ENCODE measurements around the gene LMOD2.

LMOD2 gene

DNA sequence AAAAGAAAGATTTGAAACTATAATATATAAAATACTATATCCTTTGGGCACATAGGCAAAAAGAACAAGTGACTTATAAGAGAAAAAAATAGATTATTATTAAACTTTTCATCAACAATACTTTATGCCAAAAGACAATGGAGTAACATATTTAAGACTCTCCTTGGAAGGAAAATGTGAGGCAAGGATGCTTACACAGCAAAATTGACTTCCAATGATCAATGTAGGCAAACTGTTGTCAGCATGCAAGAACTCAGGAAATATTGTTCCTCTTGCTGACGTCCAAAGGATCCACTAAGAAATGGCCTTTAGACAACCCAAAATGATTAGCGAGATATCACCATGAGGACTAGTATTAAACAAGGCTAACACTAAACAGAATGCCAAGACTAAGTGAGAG lies 22.9 kb upstream of the LMOD2 start:
- TF ChIP-seq, protein P1, sequence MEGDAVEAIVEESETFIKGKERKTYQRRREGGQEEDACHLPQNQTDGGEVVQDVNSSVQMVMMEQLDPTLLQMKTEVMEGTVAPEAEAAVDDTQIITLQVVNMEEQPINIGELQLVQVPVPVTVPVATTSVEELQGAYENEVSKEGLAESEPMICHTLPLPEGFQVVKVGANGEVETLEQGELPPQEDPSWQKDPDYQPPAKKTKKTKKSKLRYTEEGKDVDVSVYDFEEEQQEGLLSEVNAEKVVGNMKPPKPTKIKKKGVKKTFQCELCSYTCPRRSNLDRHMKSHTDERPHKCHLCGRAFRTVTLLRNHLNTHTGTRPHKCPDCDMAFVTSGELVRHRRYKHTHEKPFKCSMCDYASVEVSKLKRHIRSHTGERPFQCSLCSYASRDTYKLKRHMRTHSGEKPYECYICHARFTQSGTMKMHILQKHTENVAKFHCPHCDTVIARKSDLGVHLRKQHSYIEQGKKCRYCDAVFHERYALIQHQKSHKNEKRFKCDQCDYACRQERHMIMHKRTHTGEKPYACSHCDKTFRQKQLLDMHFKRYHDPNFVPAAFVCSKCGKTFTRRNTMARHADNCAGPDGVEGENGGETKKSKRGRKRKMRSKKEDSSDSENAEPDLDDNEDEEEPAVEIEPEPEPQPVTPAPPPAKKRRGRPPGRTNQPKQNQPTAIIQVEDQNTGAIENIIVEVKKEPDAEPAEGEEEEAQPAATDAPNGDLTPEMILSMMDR (IDR thresholded peaks at IDR 0.05) = no peak

DNA sequence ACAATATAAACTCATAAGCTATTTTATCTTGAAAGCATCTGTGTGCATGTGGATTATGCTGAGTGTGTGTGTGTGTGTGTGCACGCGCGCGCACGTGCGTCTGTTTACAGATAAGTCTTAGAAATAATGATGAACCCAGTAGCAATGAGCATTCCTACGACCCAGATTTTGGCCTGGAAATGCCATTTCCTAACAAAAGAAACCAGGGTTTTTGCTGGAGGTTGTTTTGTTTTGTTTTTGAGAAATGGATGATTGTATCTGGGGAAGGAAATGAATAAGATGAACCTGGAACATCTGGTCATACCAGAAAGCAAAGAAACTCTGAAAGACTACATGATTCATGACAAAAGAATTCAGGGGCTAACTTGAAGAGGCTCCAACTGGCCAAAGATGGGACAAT lies 22.1 kb upstream of the LMOD2 start:
- TF ChIP-seq, protein P1 (IDR thresholded peaks at IDR 0.05) = no peak

DNA sequence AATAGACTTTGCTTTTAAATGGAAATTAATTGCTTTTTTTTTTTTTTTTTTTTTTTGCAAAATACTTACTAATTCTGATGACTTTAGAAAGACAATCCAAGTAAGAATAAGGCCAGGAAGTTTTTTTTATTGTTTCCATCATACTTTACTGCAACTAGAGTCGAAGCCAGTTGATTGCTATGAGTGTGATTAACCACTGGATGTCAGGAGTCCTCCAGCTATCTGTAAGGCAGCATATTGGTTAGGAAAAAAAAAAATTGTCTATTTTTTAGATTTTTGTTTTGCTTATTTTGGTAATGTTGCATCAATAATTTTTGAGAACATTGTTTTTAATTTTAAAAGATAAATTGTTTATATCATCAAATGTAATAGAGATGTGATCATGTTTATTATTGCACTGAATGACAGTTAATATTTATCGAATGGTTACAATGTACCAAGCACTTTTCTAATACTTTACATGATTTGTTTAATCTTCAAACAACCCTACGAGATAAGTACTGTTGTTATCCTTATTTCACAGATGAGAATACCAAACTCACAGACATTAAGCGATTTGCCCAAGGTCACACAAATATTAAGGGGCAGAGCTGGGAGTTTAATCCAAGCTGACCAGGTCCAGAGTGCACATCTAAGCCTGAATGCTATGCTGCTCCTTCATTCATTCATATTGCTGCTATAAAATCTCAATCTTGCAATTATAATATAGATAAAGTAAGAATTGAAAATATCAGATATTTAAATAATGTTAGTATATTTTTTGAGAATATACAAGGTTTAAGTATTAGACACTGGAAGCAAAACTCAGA lies 19.9 kb upstream of the LMOD2 start:
- TF ChIP-seq, protein P1 (IDR thresholded peaks at IDR 0.05) = peak; percentile 78

DNA sequence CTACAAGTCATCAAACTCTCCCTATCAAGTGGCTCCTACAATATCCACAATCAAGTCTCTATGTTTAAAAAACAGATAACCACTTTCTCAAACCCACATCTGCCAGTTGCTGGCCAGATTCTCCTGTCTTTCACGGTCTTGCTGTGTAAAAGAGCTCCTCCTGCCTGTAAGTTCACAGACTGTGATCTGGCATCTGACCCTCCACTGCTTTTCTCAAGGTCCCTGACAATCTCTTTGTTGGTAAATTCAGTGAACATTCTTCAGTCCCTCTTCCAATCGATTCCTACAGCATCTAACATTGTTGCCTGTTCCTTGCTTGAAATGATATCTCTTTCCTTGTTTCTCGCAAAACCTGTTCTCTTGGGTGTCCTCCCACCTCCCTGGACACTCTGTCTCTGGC lies 18.5 kb upstream of the LMOD2 start:
- TF ChIP-seq, protein P1 (IDR thresholded peaks at IDR 0.05) = no peak; the same call in 1 of the 2 replicates

DNA sequence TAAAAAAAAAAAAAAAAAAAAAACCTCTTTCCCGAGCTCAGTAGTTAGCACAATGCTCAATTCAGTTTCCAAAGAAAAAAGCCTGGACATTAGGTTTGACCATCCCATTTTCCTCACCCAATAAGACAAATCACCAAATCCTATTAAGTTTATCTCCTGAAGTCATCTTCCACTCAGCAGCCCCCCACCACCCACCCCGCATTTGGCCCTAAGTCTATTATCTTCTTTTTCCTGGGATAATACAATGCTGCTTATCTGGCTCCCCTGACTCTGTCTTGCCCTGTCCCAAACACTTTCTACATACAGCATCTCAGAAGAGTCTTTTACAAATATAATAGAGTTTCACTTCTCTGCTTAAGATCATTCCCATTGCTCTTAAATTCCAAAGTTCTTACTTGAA lies 17.8 kb upstream of the LMOD2 start:
- TF ChIP-seq, protein P1 (IDR thresholded peaks at IDR 0.05) = no peak

DNA sequence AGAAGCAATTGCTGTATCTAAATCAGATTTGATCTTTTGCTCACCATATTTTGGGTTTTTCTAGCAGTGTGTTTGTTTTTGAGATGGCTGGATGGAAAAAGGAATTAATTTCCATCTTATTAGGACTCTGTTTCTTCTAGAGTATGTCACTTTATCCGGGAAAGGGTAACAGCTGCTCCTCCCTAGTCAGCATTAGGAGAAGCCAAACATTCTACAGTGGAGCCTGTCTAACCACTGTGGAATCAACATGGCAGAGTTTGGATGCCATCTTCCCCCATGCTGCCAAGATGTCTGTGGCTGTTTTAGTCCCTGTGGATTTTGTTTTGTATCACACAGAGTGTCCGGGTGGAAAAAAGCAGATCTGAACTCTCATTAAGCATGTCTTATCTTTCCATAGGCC lies 16.0 kb upstream of the LMOD2 start:
- TF ChIP-seq, protein P1 (IDR thresholded peaks at IDR 0.05) = no peak

DNA sequence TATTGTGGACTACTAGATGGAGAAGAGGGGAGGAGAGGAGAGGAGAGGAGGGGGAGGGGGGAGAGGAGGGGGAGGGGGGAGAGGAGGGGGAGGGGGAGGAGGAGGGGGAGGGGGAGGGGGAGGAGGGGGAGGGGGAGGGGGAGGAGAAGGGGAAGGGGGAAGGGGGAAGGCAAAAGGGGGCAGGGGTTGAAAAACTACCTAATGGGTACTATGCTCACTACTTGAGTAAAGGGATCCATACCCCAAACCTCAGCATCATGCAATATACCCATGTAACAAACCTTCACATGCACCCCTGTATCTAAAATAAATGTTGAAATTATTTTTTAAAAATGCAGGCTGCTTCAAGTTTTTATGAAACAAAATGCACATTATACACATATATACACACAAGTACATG lies 15.1 kb upstream of the LMOD2 start:
- TF ChIP-seq, protein P1 (IDR thresholded peaks at IDR 0.05) = no peak

All from LNCAP (cell line).